ENCODE data around the gene ADGRB3. TPM values are rescaled to one million over a fixed set of nuclear protein-coding genes. Genes with fewer than 3 reads are reported as not detected.

ADGRB3 gene
- total RNA-seq, 1 donor from 2014 or later = 2.7 TPM

- TF ChIP-seq CTCF (IDR thresholded peaks at IDR 0.05) (no peak), POLR2AphosphoS5 (IDR thresholded peaks at IDR 0.05; ENCODE audit: insufficient read depth in 1 of 2, low read depth in 1 of 2) (no peak), POLR2A (IDR thresholded peaks at IDR 0.05) (no peak)
- Histone ChIP-seq H3K36me3 (no peaks in the 10 kb centered on the region), H3K4me3 (no peak overlapping the region), H3K27me3 (no peaks in the 10 kb centered on the region), H3K9me3 (no peaks in the 10 kb centered on the region), H3K27ac (no peak overlapping the region), H3K4me1 (peaks cover 17% of the 10 kb centered on the region)
- intact Hi-C loops (cut with DNase I) = no loop called here
- no peak for DNase-seq (ENCODE audit: extremely low spot score in 2 of 2)
Measured at GRCh38 chr6:68639211-68639610, 4.1 kb downstream of the ADGRB3 start.

- no peak overlapping the region for H3K27ac ChIP-seq
- no peaks in the 10 kb centered on the region for H3K9me3 ChIP-seq
- peak overlapping the region; percentile 14 to 25 for H3K4me3 ChIP-seq
- TF ChIP-seq CTCF (IDR thresholded peaks at IDR 0.05) (no peak), POLR2A (IDR thresholded peaks at IDR 0.05) (no peak), POLR2AphosphoS5 (IDR thresholded peaks at IDR 0.05; ENCODE audit: insufficient read depth in 1 of 2, low read depth in 1 of 2) (no peak)
- no peaks in the 10 kb centered on the region for H3K36me3 ChIP-seq
- H3K4me1 ChIP-seq = peaks cover 17% of the 10 kb centered on the region
- DNase-seq (ENCODE audit: extremely low spot score in 2 of 2) = no peak
- H3K27me3 ChIP-seq = no peaks in the 10 kb centered on the region
- intact Hi-C loops (cut with DNase I) = no loop called here
Measured at GRCh38 chr6:68639826-68640490, 4.9 kb downstream of the ADGRB3 start.

GRCh38 chr6:68640491-68640835 is 5.4 kb downstream of the ADGRB3 start:
- intact Hi-C loops (cut with DNase I) = no loop called here
- H3K4me3 ChIP-seq = peak overlapping the region; percentile 14 to 25
- no peaks in the 10 kb centered on the region for H3K27me3 ChIP-seq
- no peaks in the 10 kb centered on the region for H3K9me3 ChIP-seq
- peaks cover 14% of the 10 kb centered on the region for H3K4me1 ChIP-seq
- H3K27ac ChIP-seq = no peak overlapping the region
- no peaks in the 10 kb centered on the region for H3K36me3 ChIP-seq
- DNase-seq (ENCODE audit: extremely low spot score in 2 of 2) = no peak
- no peak for TF ChIP-seq CTCF (IDR thresholded peaks at IDR 0.05)
- TF ChIP-seq POLR2AphosphoS5 (IDR thresholded peaks at IDR 0.05; ENCODE audit: insufficient read depth in 1 of 2, low read depth in 1 of 2) = no peak
- no peak for TF ChIP-seq POLR2A (IDR thresholded peaks at IDR 0.05)

GRCh38 chr6:68641172-68641571 is 6.1 kb downstream of the ADGRB3 start:
- no peak overlapping the region for H3K4me3 ChIP-seq
- H3K27ac ChIP-seq = no peak overlapping the region
- DNase-seq (ENCODE audit: extremely low spot score in 2 of 2) = no peak
- intact Hi-C loops (cut with DNase I) = no loop called here
- H3K36me3 ChIP-seq = no peaks in the 10 kb centered on the region
- no peaks in the 10 kb centered on the region for H3K9me3 ChIP-seq
- TF ChIP-seq CTCF (IDR thresholded peaks at IDR 0.05) = no peak
- TF ChIP-seq POLR2A (IDR thresholded peaks at IDR 0.05) = no peak
- TF ChIP-seq POLR2AphosphoS5 (IDR thresholded peaks at IDR 0.05; ENCODE audit: insufficient read depth in 1 of 2, low read depth in 1 of 2) = no peak
- H3K4me1 ChIP-seq = peaks cover 7% of the 10 kb centered on the region
- H3K27me3 ChIP-seq = no peaks in the 10 kb centered on the region

- TF ChIP-seq POLR2A (IDR thresholded peaks at IDR 0.05) (no peak), CTCF (IDR thresholded peaks at IDR 0.05) (no peak), POLR2AphosphoS5 (IDR thresholded peaks at IDR 0.05; ENCODE audit: insufficient read depth in 1 of 2, low read depth in 1 of 2) (no peak)
- intact Hi-C loops (cut with DNase I) = no loop called here
- Histone ChIP-seq H3K4me1 (no peaks in the 10 kb centered on the region), H3K27ac (no peak overlapping the region), H3K9me3 (no peaks in the 10 kb centered on the region), H3K36me3 (no peaks in the 10 kb centered on the region), H3K4me3 (no peak overlapping the region), H3K27me3 (no peaks in the 10 kb centered on the region)
- DNase-seq (ENCODE audit: extremely low spot score in 2 of 2) = no peak
Measured at GRCh38 chr6:68642081-68642480, 7.0 kb downstream of the ADGRB3 start.
